Activated CD8-positive, alpha-beta memory T cell treated with anti-CD3 and anti-CD28 coated beads for 48 hours (primary cell): Measurements from ENCODE around the gene MPC1.

Source experiments
- DNase-seq, 3 experiments: peaks; one replicate each; pipeline ENCODE4 v3.0.0-alpha.2; 2020; ENCODE audit warnings: low read depth in 2 of 3, low spot score in 2 of 3

The MPC1 gene

DNA sequence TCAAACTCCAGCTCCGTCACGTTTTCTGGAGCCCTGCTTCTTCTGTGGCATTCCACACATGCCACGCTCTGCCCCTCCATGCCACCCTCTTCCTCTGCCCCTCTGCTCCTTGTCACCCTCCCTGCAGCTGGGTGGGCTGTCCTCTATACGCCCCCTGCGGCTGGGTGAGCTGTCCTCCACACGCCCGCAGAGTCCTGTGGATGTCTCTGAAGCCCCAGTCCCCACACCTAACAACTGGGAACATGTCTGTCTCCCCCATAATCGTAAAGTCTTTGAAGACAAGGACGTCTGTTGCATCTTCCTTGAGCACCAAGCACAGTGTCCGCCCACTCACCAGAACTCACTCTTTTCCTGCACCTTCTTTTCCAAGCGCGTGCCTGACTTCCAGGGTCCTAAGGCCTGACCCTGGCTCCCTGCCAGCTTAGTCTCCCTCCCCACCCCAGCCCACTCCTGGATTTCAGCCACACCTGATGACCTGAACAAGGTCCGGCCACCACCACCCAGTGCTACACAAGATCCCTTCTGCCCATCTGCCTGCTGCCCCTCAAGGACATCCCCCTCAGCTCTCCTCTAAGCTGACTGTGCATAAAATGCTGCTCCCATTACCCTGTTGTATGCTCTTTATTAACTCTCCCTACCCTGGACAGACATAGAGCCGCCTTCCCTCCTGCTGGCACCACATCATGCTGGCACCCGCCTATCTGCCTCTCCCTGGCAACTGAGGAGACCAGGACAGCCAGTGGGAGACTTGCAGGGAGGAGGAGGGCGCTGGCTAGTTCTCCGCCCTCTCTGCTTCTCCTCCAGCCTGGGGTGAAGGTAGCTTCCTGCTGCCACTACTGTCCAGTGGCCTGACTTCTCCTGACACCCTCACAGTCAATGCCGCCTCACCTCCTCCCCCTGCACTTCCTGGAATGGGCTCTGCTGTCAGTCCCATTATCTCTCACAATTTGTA lies 63.8 kb downstream of the MPC1 start:
- DNase-seq, result no peak

DNA sequence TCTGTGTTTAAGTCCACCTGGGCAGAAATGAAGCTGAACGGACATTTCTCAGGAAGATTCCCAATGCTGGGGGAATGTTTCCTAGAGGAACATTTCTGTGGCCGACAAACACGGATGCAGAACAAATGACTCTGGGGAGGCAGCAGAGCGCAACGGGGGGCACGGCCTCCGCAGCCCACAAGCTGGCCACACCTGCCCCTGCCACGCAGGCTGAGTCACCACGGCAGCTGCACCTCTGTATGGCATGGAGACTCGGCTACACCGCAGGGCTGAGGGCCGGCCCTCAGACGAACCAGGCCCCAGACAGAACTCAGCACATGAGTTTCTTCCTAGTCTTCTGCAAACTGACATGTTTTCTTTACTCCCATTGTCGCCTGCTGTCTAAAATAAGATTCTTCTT lies 64.5 kb downstream of the MPC1 start:
- no peak for DNase-seq

GRCh38 chr6:166317261-166318212 lies 65.2 kb downstream of the MPC1 start:
- DNase-seq, result no peak

GRCh38 chr6:166315436-166315835 lies 67.3 kb downstream of the MPC1 start:
- no peak for DNase-seq
